Upper lobe of left lung (tissue), 6 donors: ENCODE data around the gene PALM. TPM values are rescaled to one million over a fixed set of nuclear protein-coding genes. Genes with fewer than 3 reads are reported as not detected.

ENCODE experiments used
- ATAC-seq, 2 donors: fragments of 200-7000 bp; cut with Tn5 transposase; one replicate each; pipeline ENCODE4 v1.9.1; 2022; ENCODE audit warnings: mild to moderate bottlenecking in 2 of 2, moderate library complexity in 2 of 2; ENCODE audit not compliant: low FRiP score in 2 of 2
- DNase-seq, 2 donors: peaks; one replicate each; pipeline ENCODE4 v3.0.0-alpha.2; 2019 to 2020
- H3K27ac ChIP-seq, 4 donors: fragments of 200-600 bp; sonication (generic); one replicate each; pipeline ENCODE4 v1.5.1; 2016 to 2019
- H3K27me3 ChIP-seq, 4 donors: fragments of 200-600 bp; sonication (generic); one replicate each; pipeline ENCODE4 v1.5.1; 2017 to 2019
- H3K36me3 ChIP-seq, 4 donors: fragments of 200-600 bp; sonication (generic); one replicate each; pipeline ENCODE4 v1.5.1; 2016 to 2019
- H3K4me1 ChIP-seq, 4 donors: fragments of 200-600 bp; sonication (generic); one replicate each; pipeline ENCODE4 v1.5.1; 2018 to 2019
- H3K4me3 ChIP-seq, 4 donors: fragments of 200-600 bp; sonication (generic); one replicate each; pipeline ENCODE4 v1.5.1; 2017 to 2019; ENCODE audit warnings: mild to moderate bottlenecking in 2 of 4, moderate library complexity in 1 of 4
- H3K9me3 ChIP-seq, 4 donors: fragments of 200-600 bp; sonication (generic); one replicate each; pipeline ENCODE4 v1.5.1; 2018 to 2019
- EP300 ChIP-seq, 4 donors: sonication (generic); formaldehyde crosslinking; IDR thresholded peaks; one replicate each; pipeline ENCODE4 v1.5.1; 2017; ENCODE audit warnings: antibody characterized with exemption in 4 of 4, control low read depth in 2 of 4
- POLR2A ChIP-seq, 4 donors: fragments of 450-650 bp; IDR thresholded peaks; one replicate each; pipeline ENCODE4 v1.5.1; 2016 to 2017; ENCODE audit warnings: antibody characterized with exemption in 4 of 4, mild to moderate bottlenecking in 2 of 4
- POLR2AphosphoS5 ChIP-seq, 2 donors: sonication (generic); formaldehyde crosslinking; IDR thresholded peaks; one replicate each; pipeline ENCODE4 v1.5.1; 2017; ENCODE audit warnings: antibody characterized with exemption in 2 of 2
- WGBS, 2 donors: methylation state at CpG; one replicate each; pipeline ENCODE4 v1.1.5; 2017 to 2018; 5-methylcytosine and 5-hydroxymethylcytosine counted together
- total RNA-seq, 6 donors: library from RNA; depleted of rRNA in 4 of 6; stranded (reverse); fragments of >200 nt in 4 of 6; gene quantifications; one replicate each; pipeline versions ENCODE4 v1.1.0 to v1.2.1, GENCODE V29; 2016 to 2021
- TF ChIP-seq, protein P1 (sequence below), 6 experiments: fragments of 450-650 bp in 4 of 6; fragments of 200-600 bp in 2 of 6; sonication (generic) in 2 of 6; IDR thresholded peaks; one replicate each; pipeline ENCODE4 v1.5.1; 2016 to 2019; ENCODE audit warnings: antibody characterized with exemption in 6 of 6
- donor health status: DM: no; HTN: no; CAD: no; lungs with moderate emphysema.
- donor health status: DM: no; HTN: yes; CAD: no; lungs with severe emphysema.

PALM gene
- total RNA-seq, 6 donors from 2014 or later: 12.5 to 65.6 (median 37.4) TPM

DNA sequence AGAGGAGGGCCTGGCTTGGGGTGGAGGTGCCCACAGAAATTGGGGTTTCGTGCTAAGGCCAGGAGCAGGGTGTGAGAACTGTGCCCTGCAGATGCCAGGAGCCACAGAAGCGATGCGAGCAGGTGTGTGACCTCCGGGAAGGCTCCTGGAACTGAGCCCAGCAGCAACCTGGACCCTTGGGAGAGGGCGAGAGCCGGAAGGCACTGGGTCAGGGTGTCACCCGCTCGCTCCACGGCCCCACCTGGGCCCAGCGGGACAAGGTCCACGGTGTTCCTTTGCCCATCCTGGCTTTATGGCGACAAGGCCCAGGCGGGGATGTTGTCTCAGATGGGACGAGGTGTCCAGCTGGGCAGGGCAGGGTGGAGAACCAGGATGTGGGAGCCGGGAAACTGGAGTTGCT lies 46.3 kb downstream of the PALM start:
- Histone ChIP-seq H3K36me3 (no peaks in the 10 kb centered on the region), H3K27me3 (no peaks in the 10 kb centered on the region), H3K4me3 (no peak overlapping the region), H3K9me3 (peaks cover 0 to 11% (median 4%) of the 10 kb centered on the region in 4 donors), H3K4me1 (peaks cover 5 to 33% (median 10%) of the 10 kb centered on the region in 4 donors), H3K27ac (no peak overlapping the region)
- no peak for ATAC-seq
- 90 to 95% methylated on average over 14 to 15 of the region's 15 CpGs for WGBS, 2 donors
- peak in 1 of 2 donors; percentile 71 for DNase-seq
- TF ChIP-seq, protein P1, sequence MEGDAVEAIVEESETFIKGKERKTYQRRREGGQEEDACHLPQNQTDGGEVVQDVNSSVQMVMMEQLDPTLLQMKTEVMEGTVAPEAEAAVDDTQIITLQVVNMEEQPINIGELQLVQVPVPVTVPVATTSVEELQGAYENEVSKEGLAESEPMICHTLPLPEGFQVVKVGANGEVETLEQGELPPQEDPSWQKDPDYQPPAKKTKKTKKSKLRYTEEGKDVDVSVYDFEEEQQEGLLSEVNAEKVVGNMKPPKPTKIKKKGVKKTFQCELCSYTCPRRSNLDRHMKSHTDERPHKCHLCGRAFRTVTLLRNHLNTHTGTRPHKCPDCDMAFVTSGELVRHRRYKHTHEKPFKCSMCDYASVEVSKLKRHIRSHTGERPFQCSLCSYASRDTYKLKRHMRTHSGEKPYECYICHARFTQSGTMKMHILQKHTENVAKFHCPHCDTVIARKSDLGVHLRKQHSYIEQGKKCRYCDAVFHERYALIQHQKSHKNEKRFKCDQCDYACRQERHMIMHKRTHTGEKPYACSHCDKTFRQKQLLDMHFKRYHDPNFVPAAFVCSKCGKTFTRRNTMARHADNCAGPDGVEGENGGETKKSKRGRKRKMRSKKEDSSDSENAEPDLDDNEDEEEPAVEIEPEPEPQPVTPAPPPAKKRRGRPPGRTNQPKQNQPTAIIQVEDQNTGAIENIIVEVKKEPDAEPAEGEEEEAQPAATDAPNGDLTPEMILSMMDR (IDR thresholded peaks at IDR 0.05): no peak
- TF ChIP-seq POLR2A (IDR thresholded peaks at IDR 0.05): no peak
- TF ChIP-seq EP300 (IDR thresholded peaks at IDR 0.05): no peak
- no peak for TF ChIP-seq POLR2AphosphoS5 (IDR thresholded peaks at IDR 0.05)

DNA sequence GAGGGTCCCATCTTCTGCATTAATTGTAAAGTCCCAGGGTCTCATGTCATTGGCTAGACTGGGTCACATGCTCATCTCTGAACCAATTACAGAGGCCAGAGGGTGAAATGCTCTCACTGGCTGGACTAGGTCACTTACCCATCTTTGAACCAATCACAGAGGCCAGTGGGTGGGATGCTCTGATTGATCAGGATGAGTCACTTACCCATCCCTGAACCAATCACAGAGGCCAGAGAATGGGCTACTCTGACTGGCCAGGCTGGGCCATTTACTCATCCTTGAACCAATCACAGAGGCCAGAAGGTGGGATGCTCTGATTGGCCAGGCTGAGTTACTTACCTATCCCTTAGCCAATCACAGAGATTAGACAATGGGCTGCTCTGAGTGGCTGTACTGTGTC lies 47.5 kb downstream of the PALM start:
- Histone ChIP-seq H3K27ac (no peak overlapping the region), H3K27me3 (no peaks in the 10 kb centered on the region), H3K36me3 (no peaks in the 10 kb centered on the region), H3K9me3 (peaks cover 0 to 11% (median 4%) of the 10 kb centered on the region in 4 donors), H3K4me1 (peaks cover 5 to 25% (median 8%) of the 10 kb centered on the region in 4 donors), H3K4me3 (no peak overlapping the region)
- TF ChIP-seq POLR2AphosphoS5 (IDR thresholded peaks at IDR 0.05) (no peak), EP300 (IDR thresholded peaks at IDR 0.05) (no peak), POLR2A (IDR thresholded peaks at IDR 0.05) (no peak)
- TF ChIP-seq, protein P1 (IDR thresholded peaks at IDR 0.05): no peak
- ATAC-seq (no peak), DNase-seq (no peak)

DNA sequence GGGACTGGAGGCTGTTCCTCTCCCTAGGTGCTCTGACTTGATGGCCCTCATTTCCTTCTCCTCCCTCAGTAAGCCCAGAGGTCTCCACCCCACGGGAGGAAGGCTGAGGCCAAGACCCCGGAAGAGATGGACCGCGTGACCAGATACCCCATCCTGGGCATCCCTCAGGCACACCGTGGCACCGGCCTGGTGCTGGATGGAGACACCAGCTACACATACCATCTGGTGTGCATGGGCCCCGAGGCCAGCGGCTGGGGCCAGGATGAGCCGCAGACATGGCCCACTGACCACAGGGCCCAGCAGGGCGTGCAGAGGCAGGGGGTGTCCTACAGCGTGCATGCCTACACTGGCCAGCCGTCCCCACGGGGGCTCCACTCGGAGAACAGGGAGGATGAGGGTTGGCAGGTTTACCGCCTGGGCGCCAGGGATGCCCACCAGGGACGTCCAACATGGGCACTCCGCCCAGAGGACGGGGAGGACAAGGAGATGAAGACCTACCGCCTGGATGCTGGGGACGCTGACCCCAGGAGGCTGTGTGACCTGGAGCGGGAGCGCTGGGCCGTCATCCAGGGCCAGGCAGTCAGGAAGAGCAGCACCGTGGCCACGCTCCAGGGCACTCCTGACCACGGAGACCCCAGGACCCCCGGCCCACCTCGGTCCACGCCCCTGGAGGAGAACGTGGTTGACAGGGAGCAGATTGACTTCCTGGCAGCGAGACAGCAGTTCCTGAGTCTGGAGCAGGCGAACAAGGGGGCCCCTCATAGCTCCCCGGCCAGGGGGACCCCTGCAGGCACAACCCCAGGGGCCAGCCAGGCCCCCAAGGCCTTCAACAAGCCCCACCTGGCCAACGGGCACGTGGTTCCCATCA lies 48.3 kb downstream of the PALM start:
- no peak overlapping the region for H3K27ac ChIP-seq
- H3K4me3 ChIP-seq: no peak overlapping the region
- peaks cover 5 to 17% (median 7%) of the 10 kb centered on the region in 4 donors for H3K4me1 ChIP-seq
- DNase-seq (peak in 1 of 2 donors; percentile 77), ATAC-seq (no peak)
- no peaks in the 10 kb centered on the region for H3K27me3 ChIP-seq
- H3K36me3 ChIP-seq: no peaks in the 10 kb centered on the region
- peaks cover 0 to 11% (median 4%) of the 10 kb centered on the region in 4 donors for H3K9me3 ChIP-seq
- 87 to 91% methylated on average over 17 to 26 of the region's 36 CpGs for WGBS, 2 donors
- no peak for TF ChIP-seq POLR2AphosphoS5 (IDR thresholded peaks at IDR 0.05)
- TF ChIP-seq POLR2A (IDR thresholded peaks at IDR 0.05): no peak
- TF ChIP-seq EP300 (IDR thresholded peaks at IDR 0.05): no peak
- TF ChIP-seq, protein P1 (IDR thresholded peaks at IDR 0.05): no peak

DNA sequence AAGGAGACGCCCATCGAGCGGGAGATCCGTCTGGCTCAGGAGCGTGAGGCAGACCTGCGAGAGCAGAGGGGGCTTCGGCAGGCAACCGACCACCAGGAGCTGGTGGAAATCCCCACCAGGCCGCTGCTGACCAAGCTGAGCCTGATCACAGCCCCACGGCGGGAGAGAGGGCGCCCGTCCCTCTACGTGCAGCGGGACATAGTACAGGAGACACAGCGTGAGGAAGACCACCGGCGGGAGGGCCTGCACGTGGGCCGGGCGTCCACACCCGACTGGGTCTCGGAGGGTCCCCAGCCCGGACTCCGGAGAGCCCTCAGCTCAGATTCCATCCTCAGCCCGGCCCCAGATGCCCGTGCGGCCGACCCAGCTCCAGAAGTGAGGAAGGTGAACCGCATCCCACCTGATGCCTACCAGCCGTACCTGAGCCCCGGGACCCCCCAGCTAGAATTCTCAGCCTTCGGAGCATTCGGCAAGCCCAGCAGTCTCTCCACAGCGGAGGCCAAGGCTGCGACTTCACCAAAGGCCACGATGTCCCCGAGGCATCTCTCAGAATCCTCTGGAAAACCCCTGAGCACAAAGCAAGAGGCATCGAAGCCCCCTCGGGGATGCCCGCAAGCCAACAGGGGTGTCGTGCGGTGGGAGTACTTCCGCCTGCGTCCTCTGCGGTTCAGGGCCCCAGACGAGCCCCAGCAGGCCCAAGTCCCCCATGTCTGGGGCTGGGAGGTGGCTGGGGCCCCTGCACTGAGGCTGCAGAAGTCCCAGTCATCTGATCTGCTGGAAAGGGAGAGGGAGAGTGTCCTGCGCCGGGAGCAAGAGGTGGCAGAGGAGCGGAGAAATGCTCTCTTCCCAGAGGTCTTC lies 49.3 kb downstream of the PALM start:
- DNase-seq: peak in 1 of 2 donors; percentile 79
- Histone ChIP-seq H3K4me1 (peaks cover 2 to 7% (median 6%) of the 10 kb centered on the region in 4 donors), H3K9me3 (peaks cover 0 to 11% (median 4%) of the 10 kb centered on the region in 4 donors), H3K27ac (no peak overlapping the region), H3K4me3 (no peak overlapping the region), H3K27me3 (no peaks in the 10 kb centered on the region), H3K36me3 (no peaks in the 10 kb centered on the region)
- WGBS, 2 donors: 95 to 97% methylated on average over 33 to 40 of the region's 50 CpGs
- TF ChIP-seq POLR2AphosphoS5 (IDR thresholded peaks at IDR 0.05) (no peak), POLR2A (IDR thresholded peaks at IDR 0.05) (no peak), EP300 (IDR thresholded peaks at IDR 0.05) (no peak)
- TF ChIP-seq, protein P1 (IDR thresholded peaks at IDR 0.05): no peak
- ATAC-seq: no peak
